SU-DHL-6 (cell line): ENCODE measurements around the gene AKT1S1.

Experiments used
- CTCF ChIP-seq: fragments of 200-600 bp; sonication (generic); IDR thresholded peaks from one replicate; pipeline ENCODE4 v1.5.1; 2017; ENCODE audit warnings: antibody characterized with exemption, mild to moderate bottlenecking, low read length, moderate library complexity; ENCODE audit not compliant: insufficient read depth, poor library complexity, severe bottlenecking
- EZH2phosphoT487 ChIP-seq: fragments of 200-600 bp; sonication (generic), shearing (Covaris generic); conservative IDR thresholded peaks from 2 replicates; pipeline ENCODE4 v1.6.1; 2018; ENCODE audit warnings: mild to moderate bottlenecking, antibody characterized with exemption, low read length, moderate library complexity, mixed read lengths

DNA sequence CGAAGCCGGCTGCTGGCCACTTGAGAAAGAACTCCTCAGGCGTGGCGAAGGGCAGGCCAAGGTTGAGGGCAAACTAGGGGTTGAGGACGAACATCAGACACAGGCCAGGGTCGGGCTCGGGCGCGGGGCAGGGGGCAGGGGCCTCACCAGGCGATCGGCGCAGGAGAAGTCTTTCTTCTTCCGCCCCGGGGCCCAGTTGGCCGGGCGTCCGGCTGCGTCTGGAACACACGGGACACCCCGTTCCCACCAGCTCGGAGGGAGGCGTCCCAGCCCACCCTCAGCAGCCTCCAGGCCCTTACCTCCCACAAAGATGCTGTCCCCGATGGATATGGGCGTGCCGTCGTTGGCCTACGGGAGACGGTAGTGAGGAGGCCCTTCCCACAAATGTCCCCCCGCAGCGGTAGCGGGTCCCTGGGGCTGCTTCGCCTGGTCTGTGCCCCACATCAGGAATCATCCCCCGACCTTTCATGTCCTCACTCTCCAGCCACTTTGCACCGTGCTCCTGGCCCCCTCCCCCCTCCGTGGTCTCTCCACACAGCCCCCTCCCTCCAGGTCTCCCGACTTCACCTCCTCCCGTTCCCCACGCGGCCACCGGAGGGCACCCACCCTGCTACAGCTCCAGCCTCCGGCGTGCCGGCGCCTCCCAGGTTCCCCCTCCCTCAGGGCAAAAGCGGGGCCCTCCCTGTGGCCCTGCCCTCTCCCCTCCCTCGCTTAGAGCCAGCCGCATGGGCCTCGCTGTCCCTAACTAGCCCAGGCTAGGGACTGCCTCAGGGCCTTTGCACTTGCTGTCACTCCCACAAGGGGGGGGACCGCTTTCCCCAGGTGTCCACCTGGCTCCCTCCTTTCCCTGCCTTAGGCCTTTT lies 14.5 kb downstream of the AKT1S1 start:
- peak; percentile 28 for TF ChIP-seq CTCF
- TF ChIP-seq EZH2phosphoT487 = no peak
